ENCODE data around the gene ENPP3. TPM values are rescaled to one million over a fixed set of nuclear protein-coding genes. Genes with fewer than 3 reads are reported as not detected.
"Not testable (repeated sequence)": the region's sequence is repeated elsewhere in the genome, so short reads cannot be mapped to it uniquely, and the experiment has no call there.

Gene ENPP3
- polyA plus RNA-seq, 1 donor from 2014 or later, result 0.50 TPM

DNA sequence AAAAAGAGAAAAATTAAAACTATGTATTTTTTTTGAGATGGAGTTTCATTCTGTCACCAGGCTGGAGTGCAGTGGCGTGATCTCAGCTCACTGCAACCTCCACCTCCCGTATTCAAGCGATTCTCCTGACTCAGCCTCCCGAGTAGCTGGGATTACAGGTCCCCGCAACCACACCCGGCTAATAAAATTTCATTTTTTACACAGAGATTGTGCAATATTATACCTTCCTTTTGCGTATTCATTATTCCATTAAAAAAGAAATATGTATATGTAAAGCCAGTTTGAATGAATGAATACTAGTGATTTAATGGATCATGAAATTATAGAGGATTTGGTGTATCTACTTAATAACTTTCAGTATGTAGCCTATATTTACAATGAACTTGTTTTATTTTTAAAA is 111.9 kb downstream of the ENPP3 start:
- no peaks in the 10 kb centered on the region for H3F3A ChIP-seq (ENCODE audit: insufficient read depth, low read length, poor library complexity, severe bottlenecking)
- H3K79me2 ChIP-seq (replicated peaks; ENCODE audit: insufficient read depth, low read length), result no peaks in the 10 kb centered on the region
- no peaks in the 10 kb centered on the region for H3K9me2 ChIP-seq (ENCODE audit: insufficient read depth, low read length)
- H3K27me3 ChIP-seq (ENCODE audit: insufficient read depth, low read depth, low read length), result no peaks in the 10 kb centered on the region
- H3K4me3 ChIP-seq (ENCODE audit: low read length), result no peak overlapping the region
- H3K4me2 ChIP-seq (ENCODE audit: low read length), result no peak overlapping the region
- no peaks in the 10 kb centered on the region for H3K36me3 ChIP-seq (ENCODE audit: insufficient read depth, low read length)
- no peak overlapping the region for H3K9ac ChIP-seq (ENCODE audit: low read length)
- H3K9me3 ChIP-seq (ENCODE audit: low read length), result no peaks in the 10 kb centered on the region
- TF ChIP-seq RAD21 (conservative IDR thresholded peaks at IDR 0.05) (no peak), SMC3 (conservative IDR thresholded peaks at IDR 0.05; ENCODE audit: poor library complexity) (no peak), EP300 (conservative IDR thresholded peaks at IDR 0.05; ENCODE audit: poor library complexity, severe bottlenecking) (no peak), TAF1 (IDR thresholded peaks at IDR 0.05; ENCODE audit: low read depth) (no peak), EZH2 (IDR thresholded peaks at IDR 0.05; ENCODE audit: borderline replicate concordance, insufficient read depth, low read length, poor library complexity, severe bottlenecking) (no peak), MXI1 (conservative IDR thresholded peaks at IDR 0.05; ENCODE audit: poor library complexity, severe bottlenecking) (no peak)
- TF ChIP-seq, protein P1, sequence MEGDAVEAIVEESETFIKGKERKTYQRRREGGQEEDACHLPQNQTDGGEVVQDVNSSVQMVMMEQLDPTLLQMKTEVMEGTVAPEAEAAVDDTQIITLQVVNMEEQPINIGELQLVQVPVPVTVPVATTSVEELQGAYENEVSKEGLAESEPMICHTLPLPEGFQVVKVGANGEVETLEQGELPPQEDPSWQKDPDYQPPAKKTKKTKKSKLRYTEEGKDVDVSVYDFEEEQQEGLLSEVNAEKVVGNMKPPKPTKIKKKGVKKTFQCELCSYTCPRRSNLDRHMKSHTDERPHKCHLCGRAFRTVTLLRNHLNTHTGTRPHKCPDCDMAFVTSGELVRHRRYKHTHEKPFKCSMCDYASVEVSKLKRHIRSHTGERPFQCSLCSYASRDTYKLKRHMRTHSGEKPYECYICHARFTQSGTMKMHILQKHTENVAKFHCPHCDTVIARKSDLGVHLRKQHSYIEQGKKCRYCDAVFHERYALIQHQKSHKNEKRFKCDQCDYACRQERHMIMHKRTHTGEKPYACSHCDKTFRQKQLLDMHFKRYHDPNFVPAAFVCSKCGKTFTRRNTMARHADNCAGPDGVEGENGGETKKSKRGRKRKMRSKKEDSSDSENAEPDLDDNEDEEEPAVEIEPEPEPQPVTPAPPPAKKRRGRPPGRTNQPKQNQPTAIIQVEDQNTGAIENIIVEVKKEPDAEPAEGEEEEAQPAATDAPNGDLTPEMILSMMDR (IDR thresholded peaks at IDR 0.05; ENCODE audit: poor library complexity, severe bottlenecking), result no peak
- TF ChIP-seq, protein P2, sequence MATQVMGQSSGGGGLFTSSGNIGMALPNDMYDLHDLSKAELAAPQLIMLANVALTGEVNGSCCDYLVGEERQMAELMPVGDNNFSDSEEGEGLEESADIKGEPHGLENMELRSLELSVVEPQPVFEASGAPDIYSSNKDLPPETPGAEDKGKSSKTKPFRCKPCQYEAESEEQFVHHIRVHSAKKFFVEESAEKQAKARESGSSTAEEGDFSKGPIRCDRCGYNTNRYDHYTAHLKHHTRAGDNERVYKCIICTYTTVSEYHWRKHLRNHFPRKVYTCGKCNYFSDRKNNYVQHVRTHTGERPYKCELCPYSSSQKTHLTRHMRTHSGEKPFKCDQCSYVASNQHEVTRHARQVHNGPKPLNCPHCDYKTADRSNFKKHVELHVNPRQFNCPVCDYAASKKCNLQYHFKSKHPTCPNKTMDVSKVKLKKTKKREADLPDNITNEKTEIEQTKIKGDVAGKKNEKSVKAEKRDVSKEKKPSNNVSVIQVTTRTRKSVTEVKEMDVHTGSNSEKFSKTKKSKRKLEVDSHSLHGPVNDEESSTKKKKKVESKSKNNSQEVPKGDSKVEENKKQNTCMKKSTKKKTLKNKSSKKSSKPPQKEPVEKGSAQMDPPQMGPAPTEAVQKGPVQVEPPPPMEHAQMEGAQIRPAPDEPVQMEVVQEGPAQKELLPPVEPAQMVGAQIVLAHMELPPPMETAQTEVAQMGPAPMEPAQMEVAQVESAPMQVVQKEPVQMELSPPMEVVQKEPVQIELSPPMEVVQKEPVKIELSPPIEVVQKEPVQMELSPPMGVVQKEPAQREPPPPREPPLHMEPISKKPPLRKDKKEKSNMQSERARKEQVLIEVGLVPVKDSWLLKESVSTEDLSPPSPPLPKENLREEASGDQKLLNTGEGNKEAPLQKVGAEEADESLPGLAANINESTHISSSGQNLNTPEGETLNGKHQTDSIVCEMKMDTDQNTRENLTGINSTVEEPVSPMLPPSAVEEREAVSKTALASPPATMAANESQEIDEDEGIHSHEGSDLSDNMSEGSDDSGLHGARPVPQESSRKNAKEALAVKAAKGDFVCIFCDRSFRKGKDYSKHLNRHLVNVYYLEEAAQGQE (IDR thresholded peaks at IDR 0.05; ENCODE audit: borderline replicate concordance), result no peak
- no peaks in the 10 kb centered on the region for H4K20me1 ChIP-seq (ENCODE audit: insufficient read depth)
- no peak overlapping the region for H3K27ac ChIP-seq (ENCODE audit: low read length)
- no peak overlapping the region for H2AFZ ChIP-seq (ENCODE audit: low read depth, low read length)

DNA sequence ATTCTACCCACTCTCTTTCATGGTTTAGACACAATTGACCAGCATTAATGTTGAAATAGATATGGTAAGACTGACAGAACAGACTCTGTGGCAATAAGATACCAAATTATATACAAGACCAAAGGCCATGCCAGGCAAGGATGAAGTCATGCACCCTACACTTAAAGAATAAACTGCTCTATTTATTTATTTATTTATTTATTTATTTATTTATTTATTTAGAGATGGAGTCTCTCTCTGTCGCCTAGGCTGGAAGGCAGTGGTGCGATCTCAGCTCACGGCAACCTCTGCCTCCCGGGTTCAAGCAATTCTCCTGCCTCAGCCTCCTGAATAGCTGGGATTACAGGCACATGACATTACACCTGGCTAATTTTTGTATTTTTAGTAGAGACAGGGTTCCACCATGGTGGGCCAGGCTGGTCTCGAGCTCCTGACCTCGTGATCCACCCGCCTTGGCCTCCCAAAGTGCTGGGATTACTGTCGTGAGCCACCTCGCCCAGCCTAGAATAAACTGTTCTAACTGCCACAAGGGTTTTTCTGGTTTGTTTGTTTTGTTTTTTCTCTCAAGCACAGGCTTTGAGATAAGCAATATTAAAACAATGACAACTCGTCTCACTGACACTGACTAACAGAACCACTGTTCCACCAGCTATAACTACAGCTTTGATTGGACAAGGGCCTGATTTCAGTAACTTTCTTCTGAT is 114.1 kb downstream of the ENPP3 start:
- not testable (repeated sequence) for H3K4me3 ChIP-seq (ENCODE audit: low read length); H3K4me2 ChIP-seq (ENCODE audit: low read length); H2AFZ ChIP-seq (ENCODE audit: low read depth, low read length); H3K36me3 ChIP-seq (ENCODE audit: insufficient read depth, low read length); H3K9ac ChIP-seq (ENCODE audit: low read length); H3K79me2 ChIP-seq (replicated peaks; ENCODE audit: insufficient read depth, low read length); H3K9me3 ChIP-seq (ENCODE audit: low read length); H3F3A ChIP-seq (ENCODE audit: insufficient read depth, low read length, poor library complexity, severe bottlenecking); H4K20me1 ChIP-seq (ENCODE audit: insufficient read depth); H3K9me2 ChIP-seq (ENCODE audit: insufficient read depth, low read length); H3K27ac ChIP-seq (ENCODE audit: low read length); H3K27me3 ChIP-seq (ENCODE audit: insufficient read depth, low read depth, low read length)

DNA sequence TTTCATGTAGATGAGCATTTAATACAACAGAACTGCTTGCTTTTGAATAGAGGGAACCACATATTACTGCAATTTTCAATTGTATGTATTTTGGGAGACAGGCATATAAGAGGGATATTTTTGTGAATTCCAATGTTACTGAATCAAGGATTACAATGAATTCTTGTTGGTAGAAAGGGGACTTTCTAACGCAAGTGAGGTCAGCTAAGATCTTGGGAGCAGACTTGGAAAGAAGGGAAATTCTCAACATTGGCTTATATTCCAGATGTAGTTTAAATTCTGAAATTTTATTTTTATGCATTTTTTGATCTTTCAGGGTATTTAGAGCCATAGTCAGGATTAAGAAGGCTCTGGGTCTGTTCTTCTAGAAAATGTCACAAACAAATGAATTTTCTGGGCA is 117.0 kb downstream of the ENPP3 start:
- Histone ChIP-seq H3K4me3 (ENCODE audit: low read length) (no peak overlapping the region), H3K9me3 (ENCODE audit: low read length) (no peaks in the 10 kb centered on the region), H2AFZ (ENCODE audit: low read depth, low read length) (no peak overlapping the region), H3K27ac (ENCODE audit: low read length) (no peak overlapping the region), H4K20me1 (ENCODE audit: insufficient read depth) (no peaks in the 10 kb centered on the region), H3K27me3 (ENCODE audit: insufficient read depth, low read depth, low read length) (no peaks in the 10 kb centered on the region), H3F3A (ENCODE audit: insufficient read depth, low read length, poor library complexity, severe bottlenecking) (no peaks in the 10 kb centered on the region), H3K9me2 (ENCODE audit: insufficient read depth, low read length) (no peaks in the 10 kb centered on the region), H3K79me2 (replicated peaks; ENCODE audit: insufficient read depth, low read length) (no peaks in the 10 kb centered on the region), H3K9ac (ENCODE audit: low read length) (no peak overlapping the region), H3K4me2 (ENCODE audit: low read length) (no peak overlapping the region), H3K36me3 (ENCODE audit: insufficient read depth, low read length) (no peaks in the 10 kb centered on the region)
- TF ChIP-seq, protein P1 (IDR thresholded peaks at IDR 0.05; ENCODE audit: poor library complexity, severe bottlenecking), result no peak
- TF ChIP-seq POLR2AphosphoS5 (IDR thresholded peaks at IDR 0.05) (no peak), EZH2 (IDR thresholded peaks at IDR 0.05; ENCODE audit: borderline replicate concordance, insufficient read depth, low read length, poor library complexity, severe bottlenecking) (no peak), RAD21 (conservative IDR thresholded peaks at IDR 0.05) (no peak), MXI1 (conservative IDR thresholded peaks at IDR 0.05; ENCODE audit: poor library complexity, severe bottlenecking) (no peak), TAF1 (IDR thresholded peaks at IDR 0.05; ENCODE audit: low read depth) (no peak)
- TF ChIP-seq, protein P2 (IDR thresholded peaks at IDR 0.05; ENCODE audit: borderline replicate concordance), result no peak
